NCI-H1436 (cell line): ENCODE measurements around the gene YIPF5.

ENCODE experiments used
- DNase-seq: peaks from one replicate; lab custom pipeline; 2025; lab: John Stamatoyannopoulos, UW

The YIPF5 gene

DNA sequence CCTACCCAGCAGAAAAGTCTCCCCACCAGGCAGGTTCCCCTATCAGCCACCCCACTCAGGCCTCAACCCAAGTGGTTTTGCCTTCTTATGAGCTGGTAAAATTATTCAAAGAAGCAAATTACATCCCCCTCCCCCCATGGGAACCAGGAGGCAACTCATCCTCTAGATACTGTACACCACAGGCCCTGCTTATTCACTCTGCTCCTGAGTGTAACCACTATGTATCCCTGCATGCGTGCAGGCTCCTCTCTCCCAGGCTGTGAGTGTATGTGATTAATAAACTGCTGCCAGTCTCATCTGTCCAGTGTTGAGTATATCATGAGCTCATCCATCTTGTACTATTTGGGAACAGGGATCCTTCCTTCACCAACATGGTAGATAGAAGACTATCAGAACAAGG lies 8.8 kb upstream of the YIPF5 start:
- DNase-seq: no peak

GRCh38 chr5:144177548-144177947 lies 7.1 kb upstream of the YIPF5 start:
- no peak for DNase-seq

GRCh38 chr5:144173766-144174165 lies 3.3 kb upstream of the YIPF5 start:
- DNase-seq: no peak

- no peak for DNase-seq
Observed at GRCh38 chr5:144169904-144170275, 569 bp downstream of the YIPF5 start.

GRCh38 chr5:144167998-144168397 lies 2.5 kb downstream of the YIPF5 start:
- DNase-seq: no peak

DNA sequence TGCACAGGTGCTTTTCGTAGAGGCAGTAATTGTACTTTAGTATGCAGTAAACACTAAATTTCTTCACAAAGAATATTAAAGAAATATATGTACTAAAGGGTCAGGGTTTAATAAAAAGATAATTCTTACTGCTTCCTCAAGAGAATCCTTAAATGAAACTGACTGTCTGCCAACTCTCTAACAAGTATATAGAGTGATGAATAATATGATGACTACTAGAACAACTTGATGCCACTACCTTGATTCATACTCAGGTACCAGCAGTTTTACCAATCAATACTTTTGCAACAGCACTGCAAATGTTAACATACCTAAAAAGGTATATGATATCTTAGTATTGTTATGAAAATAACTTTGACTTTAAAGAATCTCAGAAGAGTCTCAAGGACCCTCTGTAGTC lies 3.8 kb downstream of the YIPF5 start:
- DNase-seq: no peak

DNA sequence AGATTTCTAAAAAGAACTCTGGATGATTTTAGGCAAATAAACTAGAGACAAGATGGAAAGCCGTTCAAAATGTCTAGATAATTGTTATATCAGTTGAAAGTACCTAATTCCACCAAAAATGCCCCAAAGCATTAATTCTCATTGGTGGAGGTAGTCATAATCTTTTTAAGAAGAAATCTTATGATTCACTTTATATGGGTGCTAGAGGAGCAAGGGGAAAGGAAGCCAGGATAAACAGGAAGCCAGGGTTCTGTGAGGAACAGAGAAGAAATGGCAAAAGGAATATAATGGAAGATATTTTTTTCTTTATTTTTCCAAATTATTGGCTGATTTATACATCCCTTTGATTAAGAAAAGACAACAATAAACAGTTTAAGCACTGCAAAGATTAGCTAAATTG lies 7.8 kb downstream of the YIPF5 start:
- no peak for DNase-seq

DNA sequence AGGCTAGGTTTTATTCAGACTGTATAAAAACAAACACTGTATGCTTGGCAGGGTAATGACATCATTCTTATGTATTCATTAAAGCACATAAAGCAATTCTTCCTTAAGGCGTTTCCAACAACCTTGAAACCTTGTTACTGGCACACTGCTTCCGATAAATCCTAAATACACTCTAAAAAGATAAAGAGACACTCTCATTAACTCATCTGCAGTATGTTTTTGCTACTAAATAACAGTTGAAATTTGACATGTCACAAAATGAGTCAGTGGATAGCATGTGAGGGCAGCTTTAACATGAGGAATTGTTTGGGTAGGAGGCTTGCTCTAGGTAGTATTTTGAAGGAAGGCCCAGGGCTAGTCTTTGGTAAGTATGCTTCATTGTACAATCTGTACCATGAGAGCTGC lies 13.7 kb downstream of the YIPF5 start:
- DNase-seq: no peak

DNA sequence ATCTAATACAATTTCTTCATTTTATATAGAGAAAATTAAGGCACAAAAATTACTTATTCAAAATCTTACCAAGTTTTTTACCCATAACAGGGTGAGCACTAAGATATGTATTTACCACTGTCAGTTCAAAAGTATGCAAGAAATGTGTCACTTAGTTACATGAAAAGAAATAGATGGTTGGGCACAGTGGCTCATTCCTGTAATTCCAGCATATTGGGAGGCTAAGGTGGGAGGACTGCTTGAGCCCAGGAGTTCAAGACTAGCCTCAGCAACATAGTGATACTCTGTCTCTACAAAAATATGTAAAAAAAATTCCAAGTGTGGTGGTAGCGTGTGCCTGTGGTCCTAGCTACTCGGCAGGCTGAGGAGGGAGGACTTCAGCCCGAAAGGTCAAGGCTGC lies 19.4 kb downstream of the YIPF5 start:
- no peak for DNase-seq

DNA sequence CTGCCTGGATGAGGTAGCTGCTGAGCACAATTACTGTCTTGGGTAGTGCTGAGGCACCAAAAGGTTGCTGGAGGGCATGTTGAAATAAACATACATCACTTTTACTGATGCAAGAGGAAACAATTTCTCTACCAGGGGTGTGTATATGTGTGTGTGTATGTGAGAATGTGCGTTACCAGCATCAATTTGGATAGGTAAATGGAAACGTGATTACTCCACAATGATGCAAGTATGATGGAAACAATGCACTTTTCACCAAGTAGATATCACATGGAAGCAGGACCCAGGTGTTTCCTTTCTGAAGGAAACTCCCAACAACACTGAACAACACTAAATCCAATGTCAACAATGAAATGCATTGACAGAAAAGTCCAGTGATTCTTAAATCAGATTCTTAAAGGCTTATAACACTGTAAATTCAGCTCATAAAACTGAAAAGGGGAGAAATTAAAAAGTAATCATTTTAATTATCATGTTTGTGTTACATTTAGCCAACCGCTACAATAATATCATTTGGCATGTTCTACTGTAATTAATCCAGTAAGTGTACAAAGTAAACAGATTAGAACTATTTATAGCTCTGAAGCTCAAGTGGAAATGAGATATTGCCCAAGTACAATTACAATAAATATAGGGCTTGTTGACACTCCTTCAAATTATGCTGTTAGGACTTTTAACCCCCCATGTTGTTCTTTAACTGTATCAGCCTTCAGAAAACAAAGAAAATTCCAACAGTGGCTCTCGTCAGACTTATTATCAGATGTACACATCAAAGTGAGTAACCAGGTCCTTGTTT lies 25.3 kb downstream of the YIPF5 start:
- peak; percentile 44 for DNase-seq

GRCh38 chr5:144143625-144144024 lies 26.8 kb downstream of the YIPF5 start:
- no peak for DNase-seq

DNA sequence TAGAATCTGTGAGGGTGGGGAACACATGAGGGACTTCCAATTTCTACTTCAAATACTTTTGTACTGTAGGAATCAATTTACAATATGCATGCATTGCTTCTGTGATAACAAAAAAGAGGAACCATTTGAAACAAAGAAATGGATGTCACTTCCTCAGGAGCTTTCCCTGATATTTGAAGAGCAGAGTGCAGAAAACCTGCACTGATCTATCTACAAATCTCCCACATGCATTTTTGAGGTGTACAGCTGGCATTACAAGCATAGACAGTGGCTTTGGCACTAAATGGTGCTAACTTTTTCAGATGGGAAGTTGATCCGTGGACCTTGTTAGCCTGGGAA lies 27.7 kb downstream of the YIPF5 start:
- no peak for DNase-seq

- peak; percentile 50 for DNase-seq
Observed at GRCh38 chr5:144142139-144142823, 28.2 kb downstream of the YIPF5 start.

- DNase-seq: no peak
Observed at GRCh38 chr5:144141585-144141984, 28.9 kb downstream of the YIPF5 start.

DNA sequence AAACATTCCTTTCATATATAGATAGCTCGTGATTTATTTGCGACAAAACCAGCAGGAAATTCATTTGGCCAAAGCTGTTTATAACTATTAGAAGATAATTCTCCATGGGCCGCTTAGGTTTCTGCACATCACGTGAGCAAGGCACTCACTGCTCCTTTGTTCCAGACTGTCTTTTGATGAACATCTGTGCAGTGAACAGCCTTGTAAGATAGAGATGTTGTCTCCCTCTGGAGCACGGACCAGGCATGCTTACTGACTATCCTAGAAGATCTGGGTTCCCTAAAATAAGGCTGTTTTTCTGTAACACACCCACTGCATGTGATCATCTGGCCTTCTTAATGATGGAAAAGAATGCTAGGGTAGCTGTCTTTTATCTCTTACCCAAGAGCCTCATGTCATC lies 30.9 kb downstream of the YIPF5 start:
- no peak for DNase-seq

GRCh38 chr5:144135113-144135762 lies 35.2 kb downstream of the YIPF5 start:
- no peak for DNase-seq

DNA sequence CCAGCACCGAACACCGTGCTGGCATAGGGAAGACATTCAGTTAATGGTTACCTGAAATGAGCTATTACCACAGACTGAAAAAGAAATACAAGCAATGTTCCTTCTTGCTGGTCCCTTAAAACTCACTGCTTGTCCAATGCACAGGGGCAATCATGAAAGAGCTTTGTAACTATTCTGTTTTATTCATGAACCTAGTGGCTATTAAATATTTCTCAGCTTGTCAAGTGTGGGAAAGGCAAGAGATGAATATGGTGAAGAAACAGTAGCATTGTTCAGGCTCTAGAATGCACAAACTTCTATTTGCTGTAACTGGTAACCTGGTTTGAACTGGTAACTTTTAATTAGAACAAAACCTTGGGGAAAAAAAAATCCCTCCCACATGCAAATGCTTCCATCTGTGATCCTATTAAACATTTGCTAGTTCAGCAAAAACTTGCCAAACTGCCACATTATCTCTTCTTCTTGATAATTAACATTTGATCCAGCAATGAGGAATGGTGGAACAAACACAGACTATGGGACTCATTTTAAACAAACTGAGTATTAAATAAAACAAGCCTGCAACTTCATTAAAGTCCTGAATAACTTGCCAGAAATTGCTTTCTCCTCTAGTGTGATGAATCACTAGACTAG lies 36.1 kb downstream of the YIPF5 start:
- no peak for DNase-seq

DNA sequence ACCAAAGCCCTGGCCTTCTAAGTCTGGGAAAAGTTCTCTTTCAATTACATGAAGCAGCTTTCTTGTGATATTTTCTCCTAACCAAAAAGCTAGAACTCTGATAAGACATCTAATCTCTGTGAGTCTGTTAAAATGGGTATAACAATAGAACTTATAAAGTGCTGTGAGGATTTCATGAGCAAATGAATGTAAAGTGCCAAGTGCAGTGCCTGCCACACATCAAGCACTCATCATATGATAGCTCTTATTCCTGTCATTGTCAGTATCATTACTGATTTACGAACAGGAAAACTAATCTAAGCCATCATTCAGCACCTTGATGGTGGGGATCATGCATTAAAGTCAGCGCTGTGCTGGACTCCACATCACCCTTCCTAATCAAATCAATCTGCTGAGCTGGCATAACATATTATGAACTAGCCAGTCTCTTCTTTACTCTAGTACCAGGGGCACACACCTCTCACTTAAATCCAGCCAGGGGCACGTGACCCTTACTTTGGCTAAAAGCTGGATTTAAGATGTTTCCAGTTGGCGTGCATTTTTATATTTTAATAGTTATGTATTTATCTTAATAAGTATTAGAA lies 37.3 kb downstream of the YIPF5 start:
- DNase-seq: no peak

- DNase-seq: no peak
Observed at GRCh38 chr5:144131261-144131660, 39.2 kb downstream of the YIPF5 start.

GRCh38 chr5:144130306-144130705 lies 40.2 kb downstream of the YIPF5 start:
- no peak for DNase-seq

- DNase-seq: no peak
Observed at GRCh38 chr5:144128844-144129243, 41.6 kb downstream of the YIPF5 start.

GRCh38 chr5:144126707-144127106 lies 43.8 kb downstream of the YIPF5 start:
- DNase-seq: no peak
